T-helper 2 cell (primary cell): ENCODE data around the gene FBXO39.
"Not testable (repeated sequence)": the region's sequence is repeated elsewhere in the genome, so short reads cannot be mapped to it uniquely, and the experiment has no call there.

ENCODE experiments used
- DNase-seq, 5 experiments: peaks; one replicate each; pipeline versions ENCODE4 v3.0.0 to v3.0.0-alpha.2; 2012 to 2022

FBXO39 gene

DNA sequence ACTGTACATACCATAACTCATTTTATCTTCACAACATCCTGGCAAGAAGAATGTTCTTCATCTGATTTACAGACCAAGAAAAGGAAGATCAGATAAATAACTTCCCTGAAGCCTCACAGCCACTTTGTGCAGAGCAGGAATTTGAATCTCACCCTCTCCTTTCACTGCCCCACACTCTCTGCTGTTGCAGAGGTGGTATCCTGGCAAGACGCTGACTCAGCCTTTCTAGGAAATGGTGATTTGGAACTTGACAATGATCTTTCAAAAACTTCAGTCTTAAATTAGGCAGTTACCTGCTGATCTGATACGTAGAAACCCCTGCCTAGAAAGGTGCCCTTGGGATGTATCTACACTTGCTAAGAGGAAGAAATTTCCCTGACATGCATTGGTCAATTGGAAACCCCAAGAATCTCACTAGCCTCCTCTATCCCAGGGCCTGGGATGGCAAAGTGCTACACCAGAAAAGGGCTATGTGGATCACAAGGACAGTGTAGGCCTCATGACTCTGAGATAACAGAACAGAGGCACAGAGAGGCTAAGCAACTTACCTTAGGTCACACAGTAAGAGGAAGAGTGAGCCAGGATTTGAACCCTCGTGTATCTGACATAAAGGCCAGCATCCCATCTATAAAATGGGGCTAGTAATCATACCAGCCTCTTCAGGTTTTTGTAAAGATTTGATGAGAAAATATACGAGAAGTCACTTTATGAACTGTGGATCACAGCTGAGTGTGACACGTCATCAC, 17.9 kb downstream of the FBXO39 start:
- DNase-seq, result no peak

DNA sequence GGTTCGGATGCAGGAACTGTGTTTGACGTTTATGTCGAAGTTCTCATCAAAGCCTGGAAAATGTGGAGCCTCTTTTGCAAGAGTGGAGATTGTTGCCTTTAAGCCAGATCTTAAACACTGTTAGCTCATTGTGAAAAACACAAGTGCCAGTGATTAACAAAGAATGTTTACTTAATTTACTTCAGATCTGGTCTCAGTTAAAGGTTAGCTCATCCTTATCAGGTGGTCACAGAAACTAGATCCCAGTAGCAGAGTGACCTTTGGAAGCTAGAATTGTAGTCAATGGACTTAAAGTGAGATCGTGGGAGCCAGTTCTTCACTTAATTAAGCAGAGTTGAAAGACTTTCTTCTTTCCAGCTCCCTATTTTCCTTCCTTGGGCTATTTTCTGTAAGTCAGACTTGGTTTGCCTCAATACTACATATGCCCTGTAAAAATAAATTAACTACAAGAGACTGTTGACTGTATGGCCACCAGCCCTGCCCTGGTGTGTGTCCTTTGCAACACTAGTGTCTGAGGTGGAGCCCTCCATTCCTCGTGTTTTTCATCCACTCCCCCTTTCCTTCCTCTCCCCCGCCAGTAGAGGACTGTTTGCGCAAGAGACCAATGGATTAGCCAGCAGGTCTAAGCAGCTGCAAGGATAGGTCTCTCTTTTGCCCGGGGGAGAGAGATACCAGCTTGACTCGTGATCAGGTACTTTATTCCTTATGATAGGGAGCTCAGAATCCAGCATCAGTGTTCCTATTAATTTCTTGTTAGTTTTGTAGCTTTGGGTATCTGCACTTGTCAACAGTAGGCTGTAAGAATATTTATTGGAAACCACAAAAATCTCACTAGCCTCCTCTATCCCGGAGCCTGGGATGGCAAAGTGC, 20.2 kb downstream of the FBXO39 start:
- DNase-seq, result no peak

DNA sequence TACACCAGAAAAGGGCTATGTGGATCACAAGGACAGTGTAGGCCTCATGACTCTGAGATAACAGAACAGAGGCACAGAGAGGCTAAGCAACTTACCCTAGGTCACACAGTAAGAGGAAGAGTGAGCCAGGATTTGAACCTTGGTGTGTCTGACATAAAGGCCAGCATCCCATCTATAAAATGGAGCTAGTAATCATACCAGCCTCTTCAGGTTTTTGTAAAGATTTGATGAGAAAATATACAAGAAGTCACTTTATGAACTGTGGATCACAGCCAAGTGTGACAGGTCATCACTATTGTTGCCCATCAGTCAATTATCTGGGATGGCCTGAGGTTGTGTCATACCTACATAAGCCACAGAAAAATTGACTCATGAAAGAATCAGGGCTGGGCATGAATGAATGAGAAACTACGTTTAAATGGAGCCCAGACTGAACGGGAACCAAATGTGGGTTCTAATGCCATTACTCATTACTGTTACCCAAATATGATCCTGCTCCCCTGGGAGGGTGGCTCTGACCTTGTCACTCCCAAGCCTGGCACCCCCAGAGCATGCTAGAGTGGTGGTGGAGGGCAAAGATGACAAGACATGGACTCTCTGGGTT, 21.0 kb downstream of the FBXO39 start:
- no peak for DNase-seq

DNA sequence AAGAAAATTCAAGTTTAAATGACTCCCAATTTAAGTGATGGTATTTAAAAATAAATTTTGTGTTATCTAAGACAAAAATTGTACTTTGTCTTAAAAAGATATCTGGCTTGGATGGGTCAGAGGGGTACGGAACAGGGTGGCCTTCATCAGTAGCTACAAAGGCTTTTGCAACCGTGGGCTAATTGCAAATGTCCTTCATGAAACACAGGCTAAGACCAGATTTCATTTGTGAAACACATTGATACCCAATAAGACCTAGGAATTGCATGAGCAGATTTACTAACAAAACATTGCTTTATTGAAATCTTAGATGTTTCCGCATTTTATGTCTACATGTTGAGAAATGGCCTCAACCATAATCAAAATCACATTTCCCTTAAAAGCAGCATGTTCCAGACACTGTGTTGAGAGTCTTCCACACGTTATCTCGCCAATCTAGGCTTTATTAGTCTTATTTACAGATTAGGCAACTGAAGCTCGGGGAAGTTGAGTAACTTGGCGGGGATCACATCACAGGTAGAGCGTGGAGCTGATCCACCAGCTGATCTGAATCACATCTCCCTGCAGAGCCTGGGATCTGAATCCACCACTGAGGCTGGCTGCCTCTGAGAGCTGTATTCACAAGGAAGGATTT, 21.8 kb downstream of the FBXO39 start:
- no peak for DNase-seq

DNA sequence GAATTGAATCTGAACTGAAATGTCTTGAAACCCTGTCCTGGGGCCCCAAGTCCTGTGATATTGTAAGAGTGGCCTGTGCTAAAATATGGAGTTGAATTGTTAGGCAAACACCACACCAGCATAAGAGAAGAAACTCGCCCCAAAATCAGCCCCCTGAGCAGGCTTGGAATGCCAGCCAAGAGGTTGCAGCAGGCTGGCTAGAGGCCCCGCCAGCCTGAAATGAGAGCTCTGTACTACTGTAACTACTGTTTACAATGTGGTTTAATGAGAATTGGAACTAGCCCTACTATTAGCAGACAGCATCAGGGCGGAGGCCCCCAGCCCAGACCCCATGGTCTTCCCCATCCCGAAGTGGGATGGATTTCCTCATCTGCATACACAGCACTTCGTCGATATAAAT, 23.7 kb downstream of the FBXO39 start:
- no peak for DNase-seq

DNA sequence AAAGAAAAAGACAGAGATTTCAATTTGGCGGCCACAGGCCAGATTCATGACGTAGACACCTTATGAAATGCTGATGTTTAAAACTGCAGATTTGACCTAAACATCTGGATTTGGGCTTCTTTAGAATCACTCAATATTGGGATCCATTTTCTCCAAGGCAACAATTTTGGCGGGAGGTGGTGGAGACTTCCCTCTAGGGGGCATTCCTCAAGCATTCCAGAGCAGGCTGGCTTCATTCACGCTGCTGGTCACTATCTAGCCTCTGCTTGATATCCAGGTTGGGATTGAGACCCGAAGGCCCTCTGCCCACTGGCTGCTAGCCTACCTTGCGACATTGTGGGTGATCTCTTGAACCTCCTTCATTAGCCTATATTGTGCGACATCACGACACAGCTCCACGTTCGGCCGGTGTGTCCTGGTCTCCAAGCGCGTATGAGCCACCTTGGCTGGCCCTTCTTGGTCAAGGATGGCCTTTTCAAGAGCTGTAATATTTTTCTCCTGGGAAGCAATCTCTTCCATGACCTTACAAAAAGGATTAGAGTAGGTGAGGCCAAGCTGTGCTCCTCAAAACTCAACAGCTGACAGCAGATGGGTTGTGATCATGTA, 24.5 kb downstream of the FBXO39 start:
- DNase-seq, result no peak

DNA sequence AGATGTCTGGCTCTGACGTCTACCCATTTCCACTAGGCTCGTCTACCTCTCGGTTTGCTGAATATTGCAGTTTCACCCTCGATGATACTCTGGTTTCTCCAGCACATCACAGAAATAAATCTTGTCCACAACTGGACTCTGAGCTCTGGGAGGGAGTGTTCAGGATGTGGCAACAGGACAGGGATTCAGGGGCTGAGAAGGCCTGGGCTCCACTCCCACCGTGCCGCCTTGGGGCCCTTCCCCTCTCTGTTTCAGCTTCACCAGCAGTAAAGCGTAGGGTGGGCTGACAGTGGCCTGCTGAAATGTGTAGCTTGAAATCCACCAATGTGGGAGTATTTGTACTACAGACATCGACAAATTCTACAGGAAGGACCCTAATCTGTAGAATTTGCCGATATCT, 35.5 kb downstream of the FBXO39 start:
- DNase-seq, result no peak

DNA sequence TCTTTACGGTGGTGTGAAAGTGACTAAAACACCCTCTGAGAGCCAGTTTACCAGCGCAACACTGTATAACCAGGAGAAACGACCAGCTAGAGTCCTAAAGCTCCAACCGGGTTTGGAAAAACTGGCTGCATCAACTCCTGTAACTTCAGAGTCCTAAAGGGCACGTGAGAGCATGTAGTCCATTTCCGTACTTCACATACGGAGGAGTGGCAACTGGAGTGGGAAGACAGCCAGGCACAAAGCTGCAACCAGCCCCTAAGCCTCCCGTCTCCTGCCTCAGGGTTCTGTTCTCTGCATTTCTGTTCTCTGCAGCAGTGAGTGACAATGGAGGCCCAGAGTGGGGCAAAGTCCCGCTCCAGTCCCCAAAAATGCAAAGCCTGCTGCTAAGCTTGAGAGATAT, 36.3 kb downstream of the FBXO39 start:
- DNase-seq, result no peak

DNA sequence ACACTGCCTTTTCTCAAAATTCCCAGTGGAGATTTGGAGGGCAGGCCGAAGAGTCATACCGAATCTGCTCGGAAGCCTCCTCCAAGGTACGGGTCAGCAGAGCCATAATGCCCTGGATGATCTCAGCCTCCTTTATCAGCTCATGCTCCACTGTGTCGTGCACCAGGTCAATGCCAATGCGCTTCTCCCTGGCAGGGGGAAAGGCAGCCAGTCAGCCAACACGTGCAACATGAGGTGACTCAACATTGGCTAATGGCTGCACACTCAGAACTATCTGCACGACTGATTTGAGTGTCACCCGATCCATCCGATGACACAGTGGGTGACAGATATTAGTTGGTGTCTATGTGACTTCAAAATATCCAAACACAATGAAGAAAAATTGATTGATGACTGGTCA, 39.8 kb downstream of the FBXO39 start:
- DNase-seq, result no peak

DNA sequence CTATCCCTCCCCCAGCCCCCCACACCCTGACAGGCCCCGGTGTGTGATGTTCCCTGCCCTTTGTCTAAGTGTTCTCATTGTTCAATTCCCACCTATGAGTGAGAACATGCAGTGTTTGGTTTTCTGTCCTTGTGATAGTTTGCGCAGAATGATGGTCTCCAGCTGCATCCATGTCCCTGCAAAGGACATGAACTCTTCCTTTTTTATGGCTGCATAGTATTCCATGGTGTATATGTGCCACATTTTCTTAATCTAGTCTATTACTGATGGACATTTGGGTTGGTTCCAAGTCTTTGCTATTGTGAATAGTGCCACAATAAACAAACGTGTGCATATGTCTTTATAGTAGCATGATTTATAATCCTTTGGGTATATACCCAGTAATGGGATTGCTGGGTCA, 40.4 kb downstream of the FBXO39 start:
- not testable (repeated sequence) for DNase-seq

DNA sequence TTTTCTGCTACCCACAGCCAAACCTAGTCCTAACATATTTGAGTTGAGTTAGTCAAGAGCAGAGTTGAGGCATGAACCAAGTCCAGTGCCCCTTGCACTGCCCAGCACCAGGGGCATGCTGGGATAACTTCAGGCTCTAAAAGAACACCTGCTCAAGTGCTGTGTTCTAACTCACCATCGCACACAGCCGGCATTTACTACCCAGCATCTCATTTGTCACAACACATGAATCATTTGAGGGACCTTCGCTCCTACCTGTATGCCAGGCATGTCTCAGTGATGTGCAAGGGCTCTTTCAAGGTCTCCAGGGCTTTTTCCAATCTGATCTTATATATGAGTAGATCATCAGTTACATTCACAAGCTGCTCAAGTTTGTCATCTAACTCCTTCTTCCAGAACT, 42.9 kb downstream of the FBXO39 start:
- no peak for DNase-seq

DNA sequence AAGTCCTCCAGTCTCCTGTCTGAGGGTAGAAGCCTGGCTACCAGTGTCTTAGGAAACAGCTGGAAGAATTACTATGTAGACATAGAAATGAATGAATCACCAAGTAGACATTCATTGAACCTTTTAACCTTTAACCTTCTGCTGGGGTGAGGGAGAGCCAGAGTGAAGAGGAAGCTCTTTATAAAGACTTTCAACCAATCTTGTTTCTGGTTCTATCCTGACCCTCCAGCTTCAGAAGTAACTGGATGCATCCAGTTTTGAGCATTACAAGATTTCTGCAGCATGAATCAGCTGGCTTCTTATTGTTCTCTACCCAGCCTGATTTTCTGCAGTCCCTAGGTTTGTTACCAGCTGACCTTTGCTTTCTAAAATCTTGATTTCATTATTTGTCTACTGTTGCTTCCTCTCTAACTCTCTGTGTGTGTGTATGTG, 47.0 kb downstream of the FBXO39 start:
- DNase-seq, result no peak

DNA sequence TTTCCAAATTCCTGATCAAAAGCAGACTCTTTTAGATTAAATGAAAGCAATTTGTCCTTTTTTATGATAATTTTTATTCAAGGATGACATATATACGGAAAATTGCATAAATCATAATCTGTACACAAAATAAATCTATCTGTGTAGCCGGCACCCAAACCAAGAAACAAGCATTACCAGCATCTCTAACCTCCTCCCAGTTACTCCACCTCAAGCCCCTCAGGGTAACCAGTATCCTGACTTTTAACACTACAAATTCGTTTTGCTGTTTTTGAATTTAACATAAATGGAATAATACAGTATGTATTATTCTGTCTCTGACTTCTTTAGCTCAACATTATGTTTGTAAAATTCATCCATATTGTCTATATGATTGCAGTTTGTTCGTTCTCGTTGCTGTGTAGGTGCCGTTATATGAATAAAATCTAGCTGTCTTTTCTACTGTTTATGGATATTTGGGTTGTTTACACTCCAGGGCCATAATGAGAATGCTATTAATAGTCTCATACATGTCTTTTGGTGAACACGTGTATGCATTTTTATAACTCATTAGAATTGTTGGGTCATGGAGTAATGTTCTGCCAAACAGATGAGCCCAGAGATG, 54.5 kb downstream of the FBXO39 start:
- DNase-seq, result no peak

DNA sequence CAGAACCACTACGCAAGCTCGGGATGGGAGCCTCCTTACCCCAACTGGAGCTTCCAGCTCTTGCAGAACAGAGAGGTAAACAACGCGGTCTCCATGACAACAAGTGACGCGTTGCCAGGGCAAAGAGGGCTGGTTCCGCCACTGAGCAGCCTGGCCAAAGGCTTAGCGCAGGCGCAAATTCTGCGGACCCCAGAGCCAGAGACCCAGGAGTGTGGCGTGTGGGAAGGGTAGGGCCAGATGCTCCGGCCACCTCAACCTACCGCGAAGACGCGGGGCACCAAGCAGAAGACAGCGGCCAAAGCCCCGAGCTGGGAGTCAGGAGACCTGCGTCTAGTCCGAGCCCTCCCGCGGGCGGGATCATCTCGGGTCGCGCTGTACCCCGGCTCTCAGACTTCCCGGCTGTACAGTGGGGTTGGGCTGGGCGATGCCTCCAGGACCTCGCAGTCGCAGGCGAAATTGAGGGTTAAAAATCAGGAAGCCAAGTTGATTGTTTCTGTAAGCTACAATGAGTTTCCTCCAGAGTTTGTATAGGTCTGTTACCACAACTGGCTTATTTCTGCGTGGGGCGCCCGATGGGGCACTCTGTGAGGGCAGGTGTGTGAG, 55.7 kb downstream of the FBXO39 start, which contains the start of gene TEKT1:
Gene TEKT1, minus strand, starts transcription at position 69 of the 603 bp plus-strand sequence. CDS start 1,353 bp downstream, outside the sequence.
- peak; percentile 28 to 68 (median 65) for DNase-seq
